ENCODE data around the gene PDE4D. TPM values are rescaled to one million over a fixed set of nuclear protein-coding genes. Genes with fewer than 3 reads are reported as not detected.

The PDE4D gene
- total and polyA plus RNA-seq, 12 donors = 1.2 to 18.9 (median 2.1) TPM

- H3K27me3 ChIP-seq = no peaks in the 10 kb centered on the region
- no peaks in the 10 kb centered on the region for H3K4me1 ChIP-seq (replicated peaks in 1 of 2)
- no peaks in the 10 kb centered on the region for H3K36me3 ChIP-seq (replicated peaks in 1 of 2)
- no peak for TF ChIP-seq POLR2A (IDR thresholded peaks at IDR 0.05)
- TF ChIP-seq CTCF (IDR thresholded peaks at IDR 0.05) = no peak
- 56 to 69% (median 65%) methylated on average over 3 of the region's 3 CpGs for WGBS, 4 donors
- no peak overlapping the region for H3K27ac ChIP-seq
- no peak overlapping the region for H3K4me3 ChIP-seq
- H3K9me3 ChIP-seq (replicated peaks in 1 of 3) = no peaks in the 10 kb centered on the region
- intact Hi-C loops (cut with DNase I) = loop anchor here in 1 of 2 donors (10.0 kb wide), 1 partner anchor 407 kb away; no protein-coding TSS in a partner anchor
- no peak for DNase-seq
Observed at GRCh38 chr5:59791617-59792016, 101.9 kb downstream of the PDE4D start.

GRCh38 chr5:59790776-59791475, 102.6 kb downstream of the PDE4D start:
- 50 to 65% (median 54%) methylated on average over 9 of the region's 9 CpGs for WGBS, 4 donors
- DNase-seq = no peak
- Histone ChIP-seq H3K27ac (no peak overlapping the region), H3K4me1 (replicated peaks in 1 of 2) (no peaks in the 10 kb centered on the region), H3K27me3 (no peaks in the 10 kb centered on the region), H3K9me3 (replicated peaks in 1 of 3) (no peaks in the 10 kb centered on the region), H3K36me3 (replicated peaks in 1 of 2) (no peaks in the 10 kb centered on the region), H3K4me3 (no peak overlapping the region)
- TF ChIP-seq POLR2A (IDR thresholded peaks at IDR 0.05) (no peak), CTCF (IDR thresholded peaks at IDR 0.05) (no peak)
- intact Hi-C loops (cut with DNase I) = loop anchor here in 1 of 2 donors (10.0 kb wide), 1 partner anchor 406 kb away; no protein-coding TSS in a partner anchor

- Histone ChIP-seq H3K27ac (no peak overlapping the region), H3K4me3 (no peak overlapping the region)
- intact Hi-C loops (cut with DNase I) = loop anchor here in 1 of 2 donors (10.0 kb wide), 1 partner anchor 406 kb away; no protein-coding TSS in a partner anchor
Observed at GRCh38 chr5:59790376-59790775, 103.2 kb downstream of the PDE4D start.

GRCh38 chr5:59789894-59790293, 103.6 kb downstream of the PDE4D start:
- no peaks in the 10 kb centered on the region for H3K4me1 ChIP-seq (replicated peaks in 1 of 2)
- no peaks in the 10 kb centered on the region for H3K27me3 ChIP-seq
- no peaks in the 10 kb centered on the region for H3K9me3 ChIP-seq (replicated peaks in 1 of 3)
- 31 to 44% (median 40%) methylated on average over 2 of the region's 2 CpGs for WGBS, 4 donors
- no peaks in the 10 kb centered on the region for H3K36me3 ChIP-seq (replicated peaks in 1 of 2)
- no peak overlapping the region for H3K4me3 ChIP-seq
- TF ChIP-seq POLR2A (IDR thresholded peaks at IDR 0.05) = no peak
- TF ChIP-seq CTCF (IDR thresholded peaks at IDR 0.05) = no peak
- DNase-seq = no peak
- H3K27ac ChIP-seq = no peak overlapping the region
- intact Hi-C loops (cut with DNase I) = loop anchor here in 1 of 2 donors (10.0 kb wide), 1 partner anchor 405 kb away; no protein-coding TSS in a partner anchor

More at GRCh38 chr5:59790376-59790775, 103.2 kb downstream of the PDE4D start:
- TF ChIP-seq POLR2A (IDR thresholded peaks at IDR 0.05) = no peak
- TF ChIP-seq CTCF (IDR thresholded peaks at IDR 0.05) = no peak
- no peaks in the 10 kb centered on the region for H3K36me3 ChIP-seq (replicated peaks in 1 of 2)
- WGBS, 4 donors = 47 to 58% (median 52%) methylated on average over 7 of the region's 7 CpGs
- no peaks in the 10 kb centered on the region for H3K9me3 ChIP-seq (replicated peaks in 1 of 3)
- no peak for DNase-seq
- no peaks in the 10 kb centered on the region for H3K27me3 ChIP-seq
- no peaks in the 10 kb centered on the region for H3K4me1 ChIP-seq (replicated peaks in 1 of 2)
